ENCODE data around the gene TEPSIN.

- TF ChIP-seq EZH2 (optimal IDR thresholded peaks at IDR 0.05; ENCODE audit: low read depth, low read length): no peak
- TF ChIP-seq, protein P1, sequence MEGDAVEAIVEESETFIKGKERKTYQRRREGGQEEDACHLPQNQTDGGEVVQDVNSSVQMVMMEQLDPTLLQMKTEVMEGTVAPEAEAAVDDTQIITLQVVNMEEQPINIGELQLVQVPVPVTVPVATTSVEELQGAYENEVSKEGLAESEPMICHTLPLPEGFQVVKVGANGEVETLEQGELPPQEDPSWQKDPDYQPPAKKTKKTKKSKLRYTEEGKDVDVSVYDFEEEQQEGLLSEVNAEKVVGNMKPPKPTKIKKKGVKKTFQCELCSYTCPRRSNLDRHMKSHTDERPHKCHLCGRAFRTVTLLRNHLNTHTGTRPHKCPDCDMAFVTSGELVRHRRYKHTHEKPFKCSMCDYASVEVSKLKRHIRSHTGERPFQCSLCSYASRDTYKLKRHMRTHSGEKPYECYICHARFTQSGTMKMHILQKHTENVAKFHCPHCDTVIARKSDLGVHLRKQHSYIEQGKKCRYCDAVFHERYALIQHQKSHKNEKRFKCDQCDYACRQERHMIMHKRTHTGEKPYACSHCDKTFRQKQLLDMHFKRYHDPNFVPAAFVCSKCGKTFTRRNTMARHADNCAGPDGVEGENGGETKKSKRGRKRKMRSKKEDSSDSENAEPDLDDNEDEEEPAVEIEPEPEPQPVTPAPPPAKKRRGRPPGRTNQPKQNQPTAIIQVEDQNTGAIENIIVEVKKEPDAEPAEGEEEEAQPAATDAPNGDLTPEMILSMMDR (IDR thresholded peaks at IDR 0.05; ENCODE audit: low read length): no peak
- TF ChIP-seq EZH2phosphoT487 (IDR thresholded peaks at IDR 0.05; ENCODE audit: low read length): no peak
Measured at GRCh38 chr17:81277421-81277820, 38.6 kb upstream of the TEPSIN start.
